Kasumi-1 (cell line): ENCODE measurements around the gene ARHGAP12.
"Not testable (repeated sequence)": the region's sequence is repeated elsewhere in the genome, so short reads cannot be mapped to it uniquely, and the experiment has no call there.

Source experiments
- DNase-seq, 2 experiments: peaks; one replicate each; lab custom pipeline; 2025; lab: John Stamatoyannopoulos, UW

Gene ARHGAP12

DNA sequence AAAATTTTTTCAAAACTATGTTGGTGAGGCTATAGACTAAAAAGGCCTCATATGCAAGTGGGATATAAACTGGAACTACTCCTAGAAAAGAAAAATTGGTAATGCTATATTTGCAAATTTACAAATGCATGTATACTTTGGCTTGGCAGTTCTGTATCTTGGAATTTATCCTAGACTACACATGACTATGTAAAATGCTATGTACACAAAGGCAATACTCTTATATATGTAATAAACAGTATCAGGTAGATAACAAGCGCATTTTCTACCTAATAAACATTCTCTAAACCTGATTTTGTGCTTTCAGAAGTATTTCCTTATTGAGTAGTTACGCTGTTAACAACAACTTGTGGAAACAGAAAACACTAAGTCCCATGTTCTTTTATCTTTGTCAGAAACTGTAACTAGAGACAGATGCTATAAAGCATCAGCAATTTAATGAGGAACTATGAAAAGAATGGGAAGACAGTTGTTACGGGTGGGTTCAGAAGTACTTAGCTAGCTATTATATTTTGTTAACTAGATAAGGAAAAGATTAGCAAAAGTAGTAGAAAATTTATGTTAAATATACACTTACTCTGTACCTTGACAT, 107.8 kb downstream of the ARHGAP12 start:
- no peak for DNase-seq

DNA sequence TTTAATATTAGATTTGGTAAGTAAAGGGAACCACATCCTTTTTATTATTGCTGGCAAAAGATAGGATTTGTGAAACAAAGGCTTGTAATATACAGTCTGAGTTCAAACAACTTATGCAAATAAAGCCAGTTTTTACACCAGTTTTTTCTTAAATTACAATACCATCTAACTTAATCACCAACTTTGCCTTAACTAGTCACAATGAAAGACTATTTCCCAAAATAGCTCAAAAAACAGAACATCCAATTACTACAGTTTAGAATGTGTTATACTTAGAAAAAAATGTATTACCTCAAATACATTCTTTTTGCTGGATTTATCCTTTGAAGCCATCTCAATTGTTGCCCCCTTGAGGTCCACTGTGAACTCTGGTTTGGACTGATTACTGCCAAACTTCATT, 108.5 kb downstream of the ARHGAP12 start:
- DNase-seq = no peak

DNA sequence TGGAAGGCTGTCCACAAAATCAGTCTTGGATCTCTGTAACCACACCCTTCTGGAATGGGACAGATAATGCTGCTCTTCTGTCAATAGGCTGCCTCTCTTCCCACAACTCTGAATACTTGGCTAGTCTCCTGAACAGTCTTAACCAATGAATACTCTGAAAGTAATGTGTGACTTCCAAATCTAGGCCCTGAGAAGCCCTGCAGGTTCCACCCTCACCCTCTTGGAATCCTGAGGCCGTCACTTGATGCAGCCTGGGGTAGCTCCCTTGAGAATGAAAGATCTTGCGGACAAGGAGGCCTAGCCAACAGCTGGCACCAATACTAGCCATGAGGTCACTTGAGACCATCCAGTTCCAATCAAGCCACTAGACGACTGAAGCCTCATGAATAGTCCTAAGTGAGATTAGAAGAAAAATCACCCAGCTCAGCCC, 109.2 kb downstream of the ARHGAP12 start:
- no peak for DNase-seq

DNA sequence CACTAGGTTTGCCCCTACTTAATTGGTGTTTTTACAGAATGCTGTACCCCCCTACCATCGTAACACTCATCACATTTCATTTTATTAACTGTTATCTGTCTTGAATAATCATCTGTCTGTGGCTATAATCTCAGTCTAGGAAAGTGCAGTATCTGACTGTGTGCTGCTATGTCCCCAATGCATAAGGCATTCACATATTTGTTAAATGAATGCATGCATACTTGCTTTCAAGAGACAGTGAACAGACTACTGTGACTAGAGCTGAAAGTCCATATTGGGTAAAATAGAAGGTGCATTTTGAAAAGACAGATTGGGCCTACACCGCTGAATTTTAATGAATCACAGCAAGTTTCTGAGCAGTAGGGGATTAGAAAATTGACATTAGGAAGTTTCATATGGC, 112.3 kb downstream of the ARHGAP12 start:
- DNase-seq = no peak

DNA sequence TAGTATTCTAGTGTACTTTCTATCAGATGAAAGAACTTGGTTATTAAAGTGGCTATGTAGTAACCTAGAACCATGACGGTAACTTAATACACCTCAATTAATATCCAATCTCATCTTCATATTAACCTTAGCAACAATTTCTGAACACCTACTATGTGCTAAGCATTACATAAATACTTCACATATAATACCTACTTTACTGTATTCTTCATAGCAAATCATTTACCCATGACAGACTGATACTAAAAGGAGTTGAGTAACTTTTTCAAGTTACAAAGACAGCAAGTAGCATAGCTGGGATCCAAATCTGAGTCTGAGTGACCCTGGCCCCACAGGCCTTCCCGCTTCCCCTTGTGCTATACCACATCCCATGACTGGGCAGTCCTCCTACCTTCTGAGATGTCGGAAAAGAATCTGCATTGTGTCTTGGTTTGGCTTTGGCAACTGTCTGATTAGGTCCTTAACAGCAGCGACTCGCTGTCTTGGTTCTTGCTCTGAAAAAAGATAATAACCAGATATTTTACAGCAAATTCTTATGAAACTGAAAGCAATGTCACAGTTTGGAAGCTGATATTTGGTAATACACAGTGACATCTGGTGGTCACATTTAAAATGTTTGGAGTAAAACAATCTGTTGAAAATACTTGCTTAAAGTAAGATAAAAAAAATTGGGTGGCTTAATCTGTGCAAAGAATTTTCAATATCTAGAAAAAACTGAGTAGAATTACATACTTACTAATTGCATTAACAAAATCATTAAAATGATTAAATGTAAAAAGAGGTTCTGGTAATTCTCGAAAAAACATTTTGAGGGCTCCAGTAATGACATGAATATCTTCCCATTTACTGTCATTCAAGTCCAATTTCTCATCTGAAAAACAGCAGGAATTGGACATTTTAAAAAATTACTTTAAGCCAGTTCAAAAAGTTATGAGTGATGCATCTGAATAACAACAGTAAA, 120.1 kb downstream of the ARHGAP12 start:
- DNase-seq = peak; percentile 66 to 87

DNA sequence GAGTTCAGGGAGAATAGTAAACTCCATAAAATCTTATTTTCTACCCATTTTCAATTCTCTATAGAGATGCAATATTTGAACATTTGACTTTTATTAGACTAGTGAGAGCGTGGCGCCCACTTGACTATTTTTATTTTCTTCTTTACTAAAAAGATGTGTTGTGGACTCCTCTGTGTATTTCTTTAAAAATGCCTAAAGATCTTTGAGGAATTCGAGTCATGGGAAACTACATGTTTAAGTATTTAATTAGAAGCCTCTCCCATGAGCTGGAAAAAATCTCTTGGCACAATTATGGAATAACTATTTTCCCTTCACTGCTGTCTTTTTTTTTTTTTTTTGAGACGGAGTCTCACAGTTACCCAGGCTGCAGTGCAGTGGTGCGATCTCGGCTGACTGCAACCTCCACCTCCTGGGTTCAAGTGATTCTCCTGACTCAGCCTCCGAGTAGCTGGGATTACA, 124.2 kb downstream of the ARHGAP12 start:
- no peak for DNase-seq

DNA sequence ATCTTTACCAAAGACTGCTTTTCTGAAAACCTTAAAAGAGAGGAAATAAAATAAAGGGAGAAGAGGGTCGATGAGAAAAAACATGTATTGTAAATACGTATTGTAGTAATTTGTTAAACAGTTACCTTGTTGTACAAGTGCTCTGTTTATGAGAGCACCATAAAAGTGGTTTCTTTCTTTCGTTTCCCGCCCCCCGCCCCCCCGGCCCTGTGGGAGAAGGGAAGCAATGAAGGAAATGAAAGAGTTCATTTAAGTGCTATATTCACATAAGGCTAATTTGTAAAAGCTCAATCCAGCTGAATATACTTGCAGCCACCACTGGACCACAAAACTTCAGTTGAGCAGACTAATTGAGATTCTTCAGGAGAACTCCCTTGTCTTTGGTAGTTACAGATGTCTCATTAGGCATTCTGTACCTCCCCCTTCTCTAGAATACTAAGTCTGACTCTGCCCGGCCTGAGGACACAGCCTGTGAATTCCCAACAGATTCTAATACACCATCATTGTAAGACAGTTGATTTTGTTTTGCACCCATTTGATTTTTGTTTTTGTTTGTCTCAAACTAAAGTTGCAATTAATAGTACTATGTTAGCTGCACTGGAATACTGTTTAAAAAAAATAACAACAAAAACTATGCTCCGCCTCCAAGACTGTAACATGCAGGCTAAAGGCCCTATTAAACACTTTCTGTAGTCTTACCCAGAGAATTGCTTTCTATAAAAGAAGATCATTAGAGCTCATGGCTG, 124.9 kb downstream of the ARHGAP12 start:
- no peak for DNase-seq

DNA sequence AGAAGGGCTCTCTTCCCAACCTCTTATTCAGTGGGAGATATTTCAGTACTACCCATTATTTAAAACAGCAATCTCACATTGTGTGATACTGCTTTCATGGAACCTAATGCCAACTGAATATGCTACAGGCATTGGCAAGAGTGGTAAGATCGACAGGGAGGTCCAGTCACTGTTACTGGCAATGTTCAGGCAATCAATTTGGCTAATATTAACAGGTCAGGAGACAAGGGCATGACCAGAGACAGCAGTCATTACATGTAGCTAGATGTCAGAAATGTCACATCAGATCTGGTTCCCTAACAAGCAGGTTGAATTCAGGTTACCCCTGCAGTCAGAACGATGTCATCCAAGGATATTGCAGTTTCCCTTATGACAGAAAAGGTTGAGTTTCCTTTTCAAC, 129.4 kb downstream of the ARHGAP12 start:
- no peak for DNase-seq

DNA sequence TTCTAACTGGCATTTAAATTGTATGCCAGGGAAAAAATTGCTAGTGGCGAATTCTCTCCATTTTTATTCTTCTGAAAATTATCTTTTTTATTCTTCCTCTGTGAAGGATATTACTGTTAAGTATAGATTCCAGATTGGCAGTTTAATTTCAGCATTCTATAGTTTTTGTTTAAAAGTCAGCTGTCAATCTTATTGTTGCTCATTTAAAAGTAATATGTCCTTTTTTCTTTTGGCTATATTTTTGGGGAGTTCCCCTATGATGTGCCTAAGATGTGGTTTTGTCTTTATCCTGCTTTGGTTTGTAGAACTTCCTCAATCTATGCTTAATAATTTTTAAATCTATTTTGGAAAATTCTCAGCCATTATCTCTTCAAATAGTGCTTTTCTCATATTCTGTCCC, 135.9 kb downstream of the ARHGAP12 start:
- DNase-seq = peak; percentile 29 to 31

DNA sequence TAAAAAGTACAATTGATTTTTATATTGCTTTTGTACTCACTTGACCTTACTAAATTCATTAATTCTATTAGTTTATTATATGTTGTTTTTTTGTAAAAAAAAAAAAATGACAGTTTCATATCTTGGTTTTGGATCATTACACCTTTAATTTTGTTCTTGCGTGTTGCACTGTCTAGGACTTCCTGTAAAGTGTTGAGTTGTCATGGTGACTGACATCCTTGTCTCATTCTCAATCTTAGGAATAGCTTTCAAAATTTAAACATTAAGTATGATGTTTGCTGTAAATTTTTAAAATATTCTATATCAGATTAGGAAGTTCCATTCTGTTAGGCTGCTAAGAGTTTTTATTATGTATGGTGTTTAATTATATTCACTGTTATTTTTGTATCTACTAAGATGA, 139.1 kb downstream of the ARHGAP12 start:
- DNase-seq = no peak

DNA sequence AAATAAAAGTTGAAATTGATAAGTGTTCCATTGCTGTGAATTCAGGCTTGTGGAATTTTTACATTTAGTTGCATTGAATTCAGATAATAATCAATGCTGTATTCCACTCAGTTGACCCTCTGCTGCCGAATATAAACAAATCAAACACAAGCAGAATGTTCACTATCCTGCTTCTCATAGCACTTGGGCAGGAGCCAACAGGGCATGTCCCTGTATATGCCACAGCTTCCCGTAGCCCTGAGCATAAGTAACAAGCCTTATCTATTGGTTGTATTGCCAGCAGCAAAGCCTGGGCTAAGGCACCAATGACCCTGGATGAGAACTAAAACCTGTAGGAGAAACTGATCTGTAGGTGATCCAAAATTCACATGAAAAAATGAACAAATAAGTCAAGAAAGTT, 145.9 kb downstream of the ARHGAP12 start:
- DNase-seq = no peak

DNA sequence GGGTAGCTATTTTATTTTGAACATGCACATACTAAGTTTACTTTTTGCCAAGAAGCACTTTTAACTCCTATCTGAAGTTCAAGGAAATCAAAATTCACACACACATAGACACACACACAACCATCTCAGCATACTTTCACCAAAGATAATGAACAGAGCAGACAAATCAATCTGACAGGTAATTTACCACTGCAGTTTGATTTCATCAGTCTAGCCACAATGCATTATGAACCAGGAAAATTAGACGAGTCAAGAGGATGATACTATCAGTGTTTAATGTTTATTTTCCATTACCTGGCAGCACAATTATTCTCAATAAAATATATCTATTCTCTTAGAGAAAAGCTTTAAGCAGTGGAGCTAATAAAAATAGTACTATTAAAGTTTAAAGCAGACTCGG, 147.9 kb downstream of the ARHGAP12 start:
- no peak for DNase-seq

DNA sequence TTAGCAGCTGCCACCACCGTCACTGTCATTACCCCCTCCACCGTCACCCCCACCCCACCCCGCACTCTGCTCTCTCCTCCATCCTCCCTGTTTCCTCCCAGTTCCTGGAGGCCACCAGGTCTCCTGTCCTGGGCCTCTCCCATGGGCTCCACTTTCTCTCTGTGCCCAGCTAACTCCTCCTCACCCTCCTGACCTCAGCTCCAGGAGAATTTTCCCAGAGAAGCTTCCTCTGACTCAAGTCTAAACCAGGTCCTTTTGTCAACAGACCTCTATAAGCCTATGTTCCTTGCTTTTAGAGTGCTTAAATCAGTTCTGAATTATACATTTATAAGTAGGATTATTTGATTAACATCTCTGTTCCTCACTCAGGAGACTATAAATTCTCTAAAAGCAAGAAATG, 150.0 kb downstream of the ARHGAP12 start:
- DNase-seq = no peak

DNA sequence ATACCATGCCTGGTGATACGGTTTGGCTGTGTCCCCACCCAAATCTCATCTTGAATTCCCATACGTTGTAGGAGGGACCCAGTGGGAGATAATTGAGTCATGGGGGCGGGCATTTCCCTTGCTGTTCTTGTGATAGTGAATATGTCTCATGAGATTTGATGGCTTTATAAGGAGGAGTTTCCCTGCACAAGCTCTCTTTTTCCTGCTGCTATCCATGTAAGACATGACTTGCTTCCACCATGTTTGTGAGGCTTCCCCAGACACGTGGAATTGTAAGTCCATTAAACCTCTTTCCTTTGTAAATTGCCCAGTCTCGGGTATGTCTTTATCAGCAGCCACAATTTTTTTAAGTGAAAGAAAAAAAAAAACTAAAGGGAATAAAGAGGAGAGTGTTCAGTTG, 152.5 kb downstream of the ARHGAP12 start:
- DNase-seq = no peak

DNA sequence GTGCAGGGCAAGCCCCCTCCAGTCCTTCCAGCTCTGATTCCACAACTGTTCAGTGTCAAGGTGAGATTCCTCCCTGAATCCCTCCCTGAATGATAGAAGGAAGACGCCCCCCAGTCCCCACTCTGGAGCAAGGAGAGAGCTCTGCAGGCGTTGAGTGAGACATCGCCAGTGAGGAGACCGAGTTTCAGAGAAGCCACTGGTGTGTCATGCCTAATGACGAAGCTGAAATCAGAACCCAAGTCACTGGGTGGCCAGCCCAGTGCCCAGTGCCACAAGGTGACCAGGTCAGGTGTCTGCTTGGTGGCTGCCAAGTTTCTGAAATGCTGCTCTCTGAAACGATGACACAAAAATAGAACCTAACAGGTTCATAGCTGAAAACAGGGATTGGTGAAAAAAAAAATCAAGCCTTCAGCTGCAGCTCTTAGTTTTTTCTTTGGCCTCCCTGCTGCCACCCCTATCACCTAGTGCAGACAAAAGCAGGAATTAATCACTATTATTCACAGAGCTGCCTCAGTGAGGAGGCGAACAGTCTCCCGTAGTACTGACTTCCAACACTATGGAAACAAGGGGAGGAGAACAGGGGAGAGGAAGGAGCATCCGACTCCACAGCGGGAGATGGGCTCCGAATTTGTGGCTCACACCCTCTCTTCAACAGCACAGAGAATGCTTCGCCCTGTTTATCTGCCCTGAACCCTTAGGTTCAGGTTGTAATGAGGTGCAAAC, 153.5 kb downstream of the ARHGAP12 start:
- no peak for DNase-seq

DNA sequence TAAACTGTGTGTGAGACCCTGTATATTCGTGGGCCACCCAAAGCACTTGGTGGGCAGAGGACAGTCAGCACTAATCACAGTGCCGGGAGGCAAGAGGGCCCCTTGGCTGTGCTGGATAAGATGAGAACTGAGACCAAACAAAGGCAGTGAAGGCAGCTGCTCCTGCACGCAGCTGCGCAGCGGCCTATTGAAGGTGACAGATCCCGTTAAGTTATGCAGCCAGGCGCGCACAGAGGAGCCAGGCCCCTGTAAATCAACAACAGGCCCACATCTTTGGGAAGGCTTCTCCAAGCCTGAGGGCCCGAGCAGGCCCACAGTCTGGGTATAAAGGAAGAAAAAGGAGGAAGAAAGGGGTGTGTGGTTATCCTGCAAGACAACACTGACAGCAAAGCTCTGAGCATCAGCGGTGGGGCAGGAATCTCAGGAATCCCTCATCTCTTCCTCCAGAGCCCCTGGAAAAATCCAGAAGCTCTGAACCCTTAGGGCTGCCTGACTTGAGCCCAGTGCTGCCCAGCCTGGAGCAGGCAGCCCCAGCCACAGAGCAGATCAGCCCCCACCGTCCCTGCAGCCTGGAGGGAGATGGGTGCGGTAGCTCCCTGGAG, 154.2 kb downstream of the ARHGAP12 start:
- DNase-seq = no peak

DNA sequence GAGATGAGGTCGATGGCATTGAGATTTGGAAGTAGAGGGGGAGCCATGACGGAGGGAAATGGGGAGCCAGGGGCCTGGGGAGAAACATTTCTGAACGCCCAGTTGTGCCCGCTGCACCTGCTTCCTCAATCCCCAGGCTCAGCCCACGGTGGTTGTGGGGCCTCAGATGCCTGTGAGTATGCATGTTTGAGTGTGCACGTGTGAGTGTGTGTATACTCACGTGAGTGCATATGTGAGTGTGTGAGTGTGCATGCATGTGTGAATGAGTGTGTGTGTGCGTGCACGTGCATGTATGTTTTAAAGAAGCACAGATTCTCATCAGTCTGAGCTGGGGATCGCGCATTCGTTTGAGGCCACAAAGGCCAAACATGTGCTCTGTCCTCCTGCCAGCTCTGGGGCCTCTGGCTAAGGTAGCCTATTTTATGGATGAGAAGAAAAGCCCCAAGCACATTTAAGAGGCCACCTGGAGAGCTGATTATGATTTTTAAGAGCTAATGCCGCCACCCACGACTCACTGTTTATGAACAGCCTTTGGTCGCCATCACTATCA, 154.8 kb downstream of the ARHGAP12 start:
- no peak for DNase-seq

DNA sequence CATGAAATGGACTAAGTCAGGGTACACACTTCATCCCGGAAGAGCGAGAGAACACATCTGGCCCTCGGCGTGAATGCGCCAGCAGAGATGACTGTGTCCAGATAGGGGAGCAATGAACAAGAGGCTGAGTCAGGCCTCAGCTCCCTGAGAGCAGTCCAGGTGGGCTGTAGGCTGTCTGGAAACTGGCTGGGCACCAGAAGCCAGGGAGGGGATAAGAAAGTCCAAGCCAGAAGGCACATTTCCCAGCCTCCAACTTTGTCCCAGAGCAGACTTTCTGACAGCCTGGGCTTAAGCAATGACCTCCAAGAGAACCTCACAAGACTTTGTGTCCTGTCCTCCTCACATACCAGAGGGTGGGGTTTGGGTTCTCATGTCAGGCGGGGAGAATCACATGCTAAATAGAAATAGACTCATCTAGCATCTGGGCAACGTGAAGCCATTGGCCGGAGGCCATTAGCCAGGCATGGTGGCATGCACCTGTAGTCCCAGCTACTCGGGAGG, 157.2 kb downstream of the ARHGAP12 start:
- DNase-seq = no peak

DNA sequence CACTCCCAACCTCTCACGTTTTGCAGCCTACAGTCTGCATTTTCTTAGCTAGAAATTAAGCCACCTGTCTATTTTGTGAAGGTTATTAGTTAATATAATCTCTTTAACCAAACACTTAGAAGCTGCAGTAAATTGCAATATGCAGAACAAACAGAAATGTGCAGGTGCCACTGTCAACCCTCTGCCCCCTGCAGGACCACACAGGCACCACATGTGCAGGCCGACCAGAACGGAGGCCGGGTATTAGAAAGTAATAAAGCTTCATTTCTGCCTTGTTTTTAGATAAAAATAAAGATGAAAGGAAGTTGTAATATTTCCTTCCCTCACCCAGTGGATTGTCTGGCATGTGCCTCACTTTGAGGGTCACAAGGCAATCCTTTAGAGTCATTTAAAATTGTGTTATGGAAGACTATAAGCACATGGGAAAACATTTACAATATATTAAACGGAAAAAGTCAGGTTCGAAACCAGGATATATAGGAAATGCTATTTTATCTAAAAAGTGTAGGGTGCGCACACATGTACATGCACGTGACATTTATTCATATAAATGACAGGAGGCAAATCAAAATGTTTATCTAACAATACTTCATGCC, 158.2 kb downstream of the ARHGAP12 start:
- DNase-seq = peak; percentile 60 to 83

DNA sequence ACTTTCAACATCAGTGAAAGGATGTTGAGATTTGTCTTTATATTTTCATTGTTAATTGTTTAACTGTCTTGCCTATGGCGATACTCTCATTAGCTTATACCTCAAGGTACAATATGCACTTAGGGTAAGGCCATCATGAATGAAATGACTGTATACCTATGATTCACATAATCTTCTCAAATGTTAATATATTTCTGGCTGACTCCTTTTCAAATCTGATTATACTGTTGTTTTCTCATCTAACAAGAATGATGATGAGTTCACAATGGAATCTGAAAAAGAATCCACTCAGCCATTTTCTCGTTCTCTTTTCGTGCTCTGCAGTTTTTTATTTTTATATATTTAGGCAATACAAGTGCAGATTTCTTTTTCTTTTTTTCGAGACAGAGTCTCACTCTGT, 159.1 kb downstream of the ARHGAP12 start:
- no peak for DNase-seq

DNA sequence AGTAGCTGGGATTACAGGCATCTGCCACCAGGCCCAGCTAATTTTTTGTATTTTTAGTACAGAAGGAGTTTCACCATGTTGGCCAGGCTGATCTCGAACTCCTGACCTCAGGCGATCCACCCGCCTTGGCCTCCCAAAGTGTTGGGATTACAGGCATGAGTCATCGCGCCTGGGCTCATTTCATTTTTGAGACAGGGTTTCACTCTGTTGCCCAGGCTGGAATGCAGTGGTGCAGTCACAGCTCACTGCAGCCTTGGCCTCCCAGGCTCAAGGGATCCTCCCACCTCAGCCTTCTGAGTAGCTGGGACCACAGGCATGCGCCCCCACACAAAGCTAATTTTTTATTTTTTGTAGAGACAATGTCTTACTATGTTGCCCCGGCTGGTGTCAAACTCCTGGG, 159.7 kb downstream of the ARHGAP12 start:
- DNase-seq = not testable (repeated sequence)
